H1 (cell line): Measurements from ENCODE around the gene MRTFA. TPM values are rescaled to one million over a fixed set of nuclear protein-coding genes. Genes with fewer than 3 reads are reported as not detected.

ENCODE experiments used
- CTCF ChIA-PET: fragments of 300-600 bp; sonication (Branson Sonifier 250); formaldehyde crosslinking; loops from one replicate; lab custom pipeline; 2021; ENCODE audit not compliant: partially characterized antibody; lab: Charles Lee
- POLR2A ChIA-PET: fragments of 300-600 bp; sonication (Branson Sonifier 250); formaldehyde crosslinking; loops from one replicate; lab custom pipeline; 2021; ENCODE audit warnings: inconsistent platforms; ENCODE audit not compliant: partially characterized antibody; lab: Charles Lee
- DNase-seq, 2 experiments: peaks; one replicate each; pipeline versions ENCODE4 v3.0.0 to v3.0.0-alpha.2; 2010 to 2022; ENCODE audit warnings: low spot score in 2 of 2, low read depth in 1 of 2, mixed read lengths in 1 of 2
- FAIRE-seq: peaks from 2 replicates; lab custom pipeline; 2011; peaks lifted over from hg19 to GRCh38; lab: Jason Lieb, UNC
- H2AFZ ChIP-seq: 2 replicates; pipeline ENCODE4 v1.8.1; 2012; ENCODE audit warnings: low read length, inconsistent platforms
- H2AK5ac ChIP-seq: 2 replicates; pipeline ENCODE4 v1.6.1; 2013; ENCODE audit warnings: low read depth, low read length
- H2BK120ac ChIP-seq: replicated peaks from 2 replicates; pipeline ENCODE3; 2013; ENCODE audit warnings: low read depth, low read length, inconsistent platforms
- H2BK12ac ChIP-seq: 2 replicates; pipeline ENCODE4 v1.6.1; 2013; ENCODE audit warnings: low read depth, low read length
- H2BK15ac ChIP-seq: 2 replicates; pipeline ENCODE4 v1.6.1; 2013; ENCODE audit warnings: low read length
- H2BK20ac ChIP-seq: 2 replicates; pipeline ENCODE4 v1.6.1; 2013; ENCODE audit warnings: low read length
- H2BK5ac ChIP-seq: 2 replicates; pipeline ENCODE4 v1.6.1; 2013; ENCODE audit warnings: low read depth, low read length
- H3K14ac ChIP-seq: 2 replicates; pipeline ENCODE4 v1.6.1; 2013; ENCODE audit warnings: inconsistent platforms; ENCODE audit not compliant: insufficient read length
- H3K18ac ChIP-seq: 2 replicates; pipeline ENCODE4 v1.6.1; 2013; ENCODE audit warnings: low read length; ENCODE audit errors: extremely low read depth
- H3K23ac ChIP-seq: 2 replicates; pipeline ENCODE4 v1.6.1; 2013; ENCODE audit warnings: inconsistent platforms; ENCODE audit not compliant: insufficient read length
- H3K23me2 ChIP-seq: 2 replicates; pipeline ENCODE4 v1.6.1; 2013; ENCODE audit warnings: low read depth, low read length
- H3K27ac ChIP-seq: 2 replicates; pipeline ENCODE4 v1.6.1; 2011; ENCODE audit warnings: low read depth, low read length, inconsistent platforms
- H3K27me3 ChIP-seq, 4 experiments: replicated peaks in 1 of 4; 1 replicate in 1 of 4; 2 replicates in 3 of 4; pipeline versions ENCODE4 v1.6.1 to v1.8.1; 2011 to 2013; ENCODE audit warnings: low read length in 3 of 4, mild to moderate bottlenecking in 3 of 4, inconsistent platforms in 2 of 4, mixed read lengths in 2 of 4, moderate library complexity in 1 of 4; ENCODE audit not compliant: control insufficient read depth in 3 of 4, insufficient read depth in 3 of 4; ENCODE audit errors: extremely low read depth in 1 of 4
- H3K36me3 ChIP-seq, 4 experiments: 2 replicates each; pipeline versions ENCODE4 v1.6.1 to v1.8.1; 2011 to 2013; ENCODE audit warnings: mild to moderate bottlenecking in 4 of 4, low read length in 3 of 4, moderate library complexity in 2 of 4, control low read depth in 1 of 4, inconsistent platforms in 1 of 4; ENCODE audit not compliant: insufficient read depth in 4 of 4, control insufficient read depth in 2 of 4
- H3K4ac ChIP-seq: replicated peaks from 2 replicates; pipeline ENCODE3; 2013; ENCODE audit warnings: low read length, low read depth, mixed read lengths, inconsistent platforms; ENCODE audit not compliant: insufficient read length
- H3K4me1 ChIP-seq, 4 experiments: replicated peaks in 1 of 4; 1 replicate in 1 of 4; 2 replicates in 3 of 4; pipeline versions ENCODE4 v1.6.1 to v1.8.1; 2011 to 2013; ENCODE audit warnings: low read length in 3 of 4, inconsistent platforms in 2 of 4, mixed read lengths in 1 of 4; ENCODE audit not compliant: insufficient read depth in 4 of 4, control insufficient read depth in 3 of 4
- H3K4me2 ChIP-seq, 2 experiments: 2 replicates each; pipeline versions ENCODE4 v1.6.1 to v1.8.1; 2011 to 2013; ENCODE audit warnings: low read depth in 2 of 2, low read length in 2 of 2, control low read depth in 1 of 2, inconsistent platforms in 1 of 2, mild to moderate bottlenecking in 1 of 2; ENCODE audit not compliant: insufficient read depth in 1 of 2
- H3K4me3 ChIP-seq, 4 experiments: fragments of 200-600, 300-600 bp in 1 of 4; sonication (generic), shearing (Covaris generic), sonication (Bioruptor Twin) in 1 of 4; 2 replicates each; pipeline versions ENCODE4 v1.5.1 to v1.8.1; 2011 to 2016; ENCODE audit warnings: low read length in 4 of 4, low read depth in 3 of 4, control low read depth in 2 of 4, inconsistent platforms in 2 of 4, mild to moderate bottlenecking in 2 of 4, mixed read lengths in 1 of 4, moderate library complexity in 1 of 4; ENCODE audit not compliant: insufficient read depth in 2 of 4; ENCODE audit errors: extremely low read depth in 1 of 4
- H3K56ac ChIP-seq: replicated peaks from 2 replicates; pipeline ENCODE3; 2013; ENCODE audit warnings: low read depth, mild to moderate bottlenecking, mixed read lengths, low read length, inconsistent platforms; ENCODE audit not compliant: insufficient read length
- H3K79me1 ChIP-seq: 2 replicates; pipeline ENCODE4 v1.6.1; 2013; ENCODE audit warnings: low read depth, low read length, control low read depth
- H3K79me2 ChIP-seq, 2 experiments: 2 replicates each; pipeline versions ENCODE4 v1.6.1 to v1.8.1; 2012 to 2013; ENCODE audit warnings: low read length in 2 of 2, mild to moderate bottlenecking in 2 of 2, inconsistent platforms in 1 of 2; ENCODE audit not compliant: insufficient read depth in 2 of 2, control insufficient read depth in 1 of 2
- H3K9ac ChIP-seq, 4 experiments: replicated peaks in 1 of 4; 1 replicate in 1 of 4; 2 replicates in 3 of 4; pipeline versions ENCODE4 v1.6.1 to v1.8.1; 2011 to 2013; ENCODE audit warnings: low read depth in 3 of 4, low read length in 3 of 4, control low read depth in 2 of 4, mild to moderate bottlenecking in 2 of 4, moderate library complexity in 2 of 4, inconsistent platforms in 1 of 4; ENCODE audit errors: extremely low read depth in 1 of 4
- H3K9me3 ChIP-seq, 2 experiments: 2 replicates each; pipeline versions ENCODE4 v1.6.1 to v1.8.1; 2012 to 2013; ENCODE audit warnings: mild to moderate bottlenecking in 2 of 2, moderate library complexity in 2 of 2, control low read depth in 1 of 2, inconsistent platforms in 1 of 2, low read depth in 1 of 2, low read length in 1 of 2, mixed read lengths in 1 of 2; ENCODE audit not compliant: insufficient read depth in 2 of 2
- H4K20me1 ChIP-seq, 2 experiments: replicated peaks in 1 of 2; 2 replicates each; pipeline versions ENCODE3 to v1.8.1; 2011 to 2013; ENCODE audit warnings: inconsistent platforms in 2 of 2, low read length in 2 of 2, mild to moderate bottlenecking in 1 of 2; ENCODE audit not compliant: insufficient read depth in 2 of 2, control insufficient read depth in 1 of 2
- H4K5ac ChIP-seq: 2 replicates; pipeline ENCODE4 v1.6.1; 2013; ENCODE audit warnings: low read length, low read depth, mixed read lengths, inconsistent platforms; ENCODE audit not compliant: insufficient read length
- H4K8ac ChIP-seq: 2 replicates; pipeline ENCODE4 v1.8.0; 2013; ENCODE audit warnings: mild to moderate bottlenecking, moderate library complexity, low read length, inconsistent platforms; ENCODE audit not compliant: insufficient read depth; ENCODE audit errors: extremely low read depth
- H4K91ac ChIP-seq: replicated peaks from 2 replicates; pipeline ENCODE3; 2013; ENCODE audit warnings: low read length, mixed read lengths, inconsistent platforms; ENCODE audit not compliant: insufficient read length
- BCL11A ChIP-seq, 2 experiments: IDR thresholded peaks; one replicate each; pipeline ENCODE4 v1.6.1; 2011; ENCODE audit warnings: low read depth in 2 of 2, low read length in 2 of 2, mild to moderate bottlenecking in 2 of 2
- POLR2AphosphoS5 ChIP-seq: IDR thresholded peaks from 2 replicates; pipeline ENCODE4 v1.6.1; 2011; ENCODE audit warnings: low read depth, low read length
- WGBS, 2 experiments: shearing (Covaris generic) in 1 of 2; methylation state at CpG; one replicate each; pipeline versions ENCODE4 v1.1.6 to v1.1.7; 2013 to 2015; ENCODE audit warnings: low lambda C conversion rate in 2 of 2, mixed read lengths in 2 of 2, inconsistent platforms in 1 of 2, low coverage in 1 of 2, missing lambda C conversion rate in 1 of 2; ENCODE audit not compliant: insufficient replicate concordance in 2 of 2, insufficient coverage in 1 of 2, insufficient read length in 1 of 2; ENCODE audit errors: extremely low coverage in 1 of 2, missing lambda C conversion rate in 1 of 2; 5-methylcytosine and 5-hydroxymethylcytosine counted together
- polyA plus RNA-seq, 7 experiments: library from polyadenylated mRNA; depleted of rRNA in 3 of 7; stranded (reverse) in 5 of 7; unstranded in 2 of 7; fragments of >200 nt in 5 of 7; fragments of 200-250 nt in 2 of 7; gene quantifications; 1 replicate in 5 of 7; 2 replicates in 1 of 7; 4 replicates in 1 of 7; pipeline versions ENCODE4 v1.2.1 to v1.2.3, GENCODE V29; 2011 to 2013; ENCODE audit warnings: missing spikeins in 2 of 7, mixed read lengths in 2 of 7
- total RNA-seq: library from RNA; stranded (reverse); fragmentation: NEBNext Ultra II Directional; extraction: Animal tissue kit (Norgen Biotek cat#: 25700); gene quantifications from 2 replicates; pipeline ENCODE4 v1.2.1, GENCODE V29; 2021

The MRTFA gene
- total and polyA plus RNA-seq, 2 of the 8 experiments (the other 6 are each of a cell fraction or from before 2014, with no cell fraction given) = 5.4 to 37.9 TPM

- peak; percentile 19; the same call in 1 of the 2 replicates for TF ChIP-seq POLR2AphosphoS5
- no peak for TF ChIP-seq BCL11A (IDR thresholded peaks at IDR 0.05; ENCODE audit: low read depth in 2 of 2, low read length in 2 of 2)
- Histone ChIP-seq H4K8ac (no peak overlapping the region), H3K27me3 (no peaks in the 10 kb centered on the region), H3K18ac (no peak overlapping the region), H3K56ac (no peak overlapping the region), H2BK20ac (no peak overlapping the region), H2BK5ac (no peak overlapping the region), H2BK120ac (no peak overlapping the region), H3K79me2 (no peaks in the 10 kb centered on the region), H3K27ac (no peak overlapping the region), H4K5ac (no peak overlapping the region), H3K36me3 (peaks cover 9 to 45% (median 31%) of the 10 kb centered on the region in 4 experiments; a peak in 7 of 8 replicates), H3K4me2 (no peak overlapping the region), H2BK12ac (no peak overlapping the region), H3K4me1 (no peaks in the 10 kb centered on the region), H3K9ac (no peak overlapping the region), H2AK5ac (no peak overlapping the region), H3K23me2 (no peaks in the 10 kb centered on the region), H2BK15ac (no peak overlapping the region), H3K4ac (no peak overlapping the region), H3K4me3 (no peak overlapping the region), H3K23ac (no peak overlapping the region), H3K14ac (no peak overlapping the region), H4K20me1 (peaks cover 1 to 5% of the 10 kb centered on the region in 2 experiments), H2AFZ (no peak overlapping the region), H4K91ac (no peak overlapping the region), H3K79me1 (no peaks in the 10 kb centered on the region; the same call in 1 of the 2 replicates), H3K9me3 (no peaks in the 10 kb centered on the region)
- FAIRE-seq = no peak
- WGBS, 2 experiments = 94% methylated on average over 27 of the region's 32 CpGs; no CpG with 5 or more reads in 1 of the 2 experiments
- CTCF ChIA-PET = interaction anchor here (0.5 to 2.4 kb wide), 6 partner anchors 8 to 444 kb away, joined by 3 to 10 read pairs (median 3); no protein-coding TSS in a partner anchor
- no peak for DNase-seq
- POLR2A ChIA-PET = interaction anchor here (1.0 to 2.6 kb wide), 8 partner anchors 7 to 42 kb away, joined by 3 to 11 read pairs (median 4); partner anchors contain the start of gene SGSM3
Observed at GRCh38 chr22:40407831-40408717, 228.4 kb downstream of the MRTFA start.
